GM12891 (cell line): ENCODE measurements around the gene SLC7A14.

Experiments
- DNase-seq: peaks from one replicate; pipeline ENCODE4 v3.0.0; 2011; ENCODE audit warnings: low spot score; ENCODE audit not compliant: insufficient read length
- FAIRE-seq: peaks from 2 replicates; lab custom pipeline; 2011; peaks lifted over from hg19 to GRCh38; lab: Jason Lieb, UNC
- PAX5 ChIP-seq: IDR thresholded peaks from 2 replicates; pipeline ENCODE4 v1.6.1; 2011; ENCODE audit warnings: low read length, moderate library complexity, mild to moderate bottlenecking; ENCODE audit not compliant: insufficient read depth, severe bottlenecking
- POLR2A ChIP-seq: IDR thresholded peaks from 2 replicates; pipeline ENCODE4 v1.6.1; 2011; ENCODE audit warnings: low read depth, low read length, control low read depth
- POLR2AphosphoS5 ChIP-seq: IDR thresholded peaks from 2 replicates; pipeline ENCODE4 v1.6.1; 2011; ENCODE audit warnings: low read depth, low read length, control low read depth
- POU2F2 ChIP-seq: IDR thresholded peaks from 2 replicates; pipeline ENCODE4 v1.6.1; 2011; ENCODE audit warnings: low read depth, mild to moderate bottlenecking, control low read depth, low read length, moderate library complexity
- SPI1 ChIP-seq: IDR thresholded peaks from 2 replicates; pipeline ENCODE4 v1.6.1; 2011; ENCODE audit warnings: low read depth, low read length, control low read depth
- TAF1 ChIP-seq: IDR thresholded peaks from 2 replicates; pipeline ENCODE4 v1.6.1; 2011; ENCODE audit warnings: low read depth, low read length, control low read depth

Gene SLC7A14

GRCh38 chr3:170426240-170426797 is 159.6 kb downstream of the SLC7A14 start:
- FAIRE-seq (no peak), DNase-seq (no peak)
- TF ChIP-seq PAX5 = no peak
- TF ChIP-seq TAF1 = no peak
- TF ChIP-seq POU2F2 = no peak
- no peak for TF ChIP-seq POLR2A
- no peak for TF ChIP-seq SPI1
- TF ChIP-seq POLR2AphosphoS5 = no peak

- DNase-seq (no peak), FAIRE-seq (no peak)
Measured at GRCh38 chr3:170425491-170426239, 160.2 kb downstream of the SLC7A14 start.

GRCh38 chr3:170424879-170425278 is 161.0 kb downstream of the SLC7A14 start:
- no peak for DNase-seq
- no peak for FAIRE-seq
- TF ChIP-seq POLR2A = no peak
- no peak for TF ChIP-seq TAF1
- no peak for TF ChIP-seq POLR2AphosphoS5
- TF ChIP-seq POU2F2 = no peak
- TF ChIP-seq SPI1 = no peak
- no peak for TF ChIP-seq PAX5

More at GRCh38 chr3:170425491-170426239, 160.2 kb downstream of the SLC7A14 start:
- no peak for TF ChIP-seq TAF1
- no peak for TF ChIP-seq SPI1
- TF ChIP-seq POU2F2 = no peak
- TF ChIP-seq POLR2A = no peak
- TF ChIP-seq POLR2AphosphoS5 = no peak
- no peak for TF ChIP-seq PAX5

- no peak for TF ChIP-seq PAX5
- no peak for TF ChIP-seq POLR2AphosphoS5
- no peak for TF ChIP-seq TAF1
- no peak for TF ChIP-seq SPI1
- TF ChIP-seq POU2F2 = no peak
- no peak for TF ChIP-seq POLR2A
- FAIRE-seq (no peak), DNase-seq (no peak)
Measured at GRCh38 chr3:170423001-170423615, 162.8 kb downstream of the SLC7A14 start.

GRCh38 chr3:170421758-170422157 is 164.1 kb downstream of the SLC7A14 start:
- DNase-seq (no peak), FAIRE-seq (no peak)
- no peak for TF ChIP-seq POLR2A
- TF ChIP-seq POLR2AphosphoS5 = no peak
- no peak for TF ChIP-seq SPI1
- TF ChIP-seq PAX5 = no peak
- TF ChIP-seq TAF1 = no peak
- no peak for TF ChIP-seq POU2F2

- FAIRE-seq = no peak
- TF ChIP-seq POLR2A (no peak), SPI1 (no peak), POU2F2 (no peak), PAX5 (no peak), POLR2AphosphoS5 (no peak), TAF1 (no peak)
- no peak for DNase-seq
Measured at GRCh38 chr3:170421111-170421641, 164.7 kb downstream of the SLC7A14 start.

GRCh38 chr3:170420307-170420821 is 165.5 kb downstream of the SLC7A14 start:
- FAIRE-seq (no peak), DNase-seq (no peak)
- no peak for TF ChIP-seq SPI1
- TF ChIP-seq POLR2AphosphoS5 = no peak
- no peak for TF ChIP-seq TAF1
- TF ChIP-seq POLR2A = no peak
- no peak for TF ChIP-seq PAX5
- TF ChIP-seq POU2F2 = no peak

GRCh38 chr3:170419557-170420087 is 166.3 kb downstream of the SLC7A14 start:
- DNase-seq (no peak), FAIRE-seq (no peak)
- TF ChIP-seq POU2F2 = no peak
- no peak for TF ChIP-seq SPI1
- no peak for TF ChIP-seq PAX5
- no peak for TF ChIP-seq TAF1
- no peak for TF ChIP-seq POLR2AphosphoS5
- no peak for TF ChIP-seq POLR2A
